LNCaP clone FGC (cell line): ENCODE measurements around the gene SLBP.

Source experiments
- DNase-seq: peaks from one replicate; pipeline ENCODE4 v3.0.0-alpha.2; 2011; ENCODE audit warnings: low read depth
- H3K4me3 ChIP-seq: 2 replicates; pipeline ENCODE4 v1.5.1; 2011; ENCODE audit warnings: mild to moderate bottlenecking, low read depth, low read length, control low read depth
- TF ChIP-seq, protein P1 (sequence below): IDR thresholded peaks from 2 replicates; pipeline ENCODE4 v1.5.1; 2012; ENCODE audit warnings: mild to moderate bottlenecking; ENCODE audit not compliant: control insufficient read depth, insufficient read depth; ENCODE audit errors: extremely low read depth

SLBP gene

DNA sequence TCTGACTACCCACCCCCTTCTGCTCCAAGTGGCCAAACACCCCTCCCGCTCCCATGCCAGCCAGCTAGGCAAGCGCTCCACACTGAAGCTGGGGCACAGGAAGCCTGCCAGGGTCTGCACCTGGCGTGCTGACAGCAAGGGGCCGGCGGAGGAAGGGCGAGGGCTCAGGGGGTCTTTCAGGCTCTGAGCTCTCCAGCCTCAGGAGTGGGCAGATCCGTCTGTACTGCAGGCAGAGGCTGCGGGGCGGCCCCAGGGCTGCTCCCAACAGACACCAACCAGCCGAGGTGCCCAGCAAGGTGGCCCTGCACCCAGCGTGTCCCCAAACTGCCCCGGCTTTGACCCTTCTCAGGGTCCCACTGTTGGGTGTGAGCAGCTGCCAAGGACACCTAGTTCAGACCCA is 42.8 kb downstream of the SLBP start:
- no peak overlapping the region for H3K4me3 ChIP-seq
- TF ChIP-seq, protein P1, sequence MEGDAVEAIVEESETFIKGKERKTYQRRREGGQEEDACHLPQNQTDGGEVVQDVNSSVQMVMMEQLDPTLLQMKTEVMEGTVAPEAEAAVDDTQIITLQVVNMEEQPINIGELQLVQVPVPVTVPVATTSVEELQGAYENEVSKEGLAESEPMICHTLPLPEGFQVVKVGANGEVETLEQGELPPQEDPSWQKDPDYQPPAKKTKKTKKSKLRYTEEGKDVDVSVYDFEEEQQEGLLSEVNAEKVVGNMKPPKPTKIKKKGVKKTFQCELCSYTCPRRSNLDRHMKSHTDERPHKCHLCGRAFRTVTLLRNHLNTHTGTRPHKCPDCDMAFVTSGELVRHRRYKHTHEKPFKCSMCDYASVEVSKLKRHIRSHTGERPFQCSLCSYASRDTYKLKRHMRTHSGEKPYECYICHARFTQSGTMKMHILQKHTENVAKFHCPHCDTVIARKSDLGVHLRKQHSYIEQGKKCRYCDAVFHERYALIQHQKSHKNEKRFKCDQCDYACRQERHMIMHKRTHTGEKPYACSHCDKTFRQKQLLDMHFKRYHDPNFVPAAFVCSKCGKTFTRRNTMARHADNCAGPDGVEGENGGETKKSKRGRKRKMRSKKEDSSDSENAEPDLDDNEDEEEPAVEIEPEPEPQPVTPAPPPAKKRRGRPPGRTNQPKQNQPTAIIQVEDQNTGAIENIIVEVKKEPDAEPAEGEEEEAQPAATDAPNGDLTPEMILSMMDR, result no peak
- no peak for DNase-seq

DNA sequence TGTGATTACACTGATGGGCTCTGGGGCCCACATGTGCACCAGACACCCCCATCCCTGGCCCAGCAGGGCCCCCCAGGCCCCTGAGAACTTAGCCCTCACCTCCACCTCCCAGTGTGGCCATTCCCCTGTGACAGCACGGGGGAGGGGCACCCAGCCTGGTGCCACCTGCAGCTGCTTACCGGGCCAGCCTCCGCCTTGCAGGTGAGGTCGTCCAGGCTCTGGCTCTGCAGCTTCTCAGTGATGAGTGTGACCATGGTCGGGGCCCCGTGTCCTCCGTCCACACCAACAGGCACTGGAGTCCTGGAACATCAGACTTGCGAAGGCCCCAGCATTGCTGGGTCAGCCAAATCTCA is 43.7 kb downstream of the SLBP start:
- no peak overlapping the region for H3K4me3 ChIP-seq
- TF ChIP-seq, protein P1, result no peak
- no peak for DNase-seq

DNA sequence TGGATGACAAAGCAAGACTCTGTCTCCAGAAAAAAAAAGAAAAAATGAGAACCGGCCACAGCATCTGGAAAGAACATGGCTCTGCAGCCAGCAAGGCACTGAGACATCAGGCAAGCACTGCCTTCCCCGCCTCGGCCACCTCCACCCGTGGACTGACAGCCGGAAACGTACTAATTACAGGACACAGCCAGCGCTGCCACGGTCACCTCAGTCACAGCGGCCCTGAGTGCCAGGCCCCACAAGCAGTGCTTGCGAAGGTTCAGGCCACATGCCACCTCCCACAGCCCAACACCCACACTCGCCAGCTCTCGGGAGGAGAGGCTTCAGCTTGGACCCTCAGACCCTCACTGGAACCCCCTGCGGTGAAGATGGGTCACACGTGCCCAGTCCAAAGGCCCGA is 44.8 kb downstream of the SLBP start:
- no peak overlapping the region for H3K4me3 ChIP-seq
- no peak for DNase-seq
- TF ChIP-seq, protein P1, result no peak

- H3K4me3 ChIP-seq, result no peak overlapping the region
- TF ChIP-seq, protein P1, result no peak
Observed at GRCh38 chr4:1666391-1666790, 45.7 kb downstream of the SLBP start.

GRCh38 chr4:1664141-1664540 is 48.0 kb downstream of the SLBP start:
- no peak overlapping the region for H3K4me3 ChIP-seq
- TF ChIP-seq, protein P1, result no peak
- no peak for DNase-seq

More at GRCh38 chr4:1666391-1666790, 45.7 kb downstream of the SLBP start:
- no peak for DNase-seq

DNA sequence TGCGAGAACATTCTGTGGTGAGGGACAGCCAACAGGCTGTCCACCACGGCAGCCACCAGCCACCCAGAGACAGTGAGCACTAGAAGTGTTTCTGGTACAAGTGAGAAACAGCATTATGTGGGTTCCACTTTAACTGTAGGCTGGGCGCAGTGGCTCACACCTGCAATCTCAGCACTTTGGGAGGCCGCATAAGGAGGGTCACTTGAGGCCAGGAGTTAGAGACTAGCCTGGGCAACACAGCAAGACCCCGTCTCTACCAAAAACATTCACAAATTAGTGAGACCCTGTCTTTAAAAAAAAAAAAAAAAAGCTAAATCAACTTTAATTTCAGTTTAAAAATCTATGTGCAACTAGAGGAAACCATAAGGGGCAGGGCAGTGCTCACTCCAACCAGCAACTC is 48.6 kb downstream of the SLBP start:
- no peak for DNase-seq
- TF ChIP-seq, protein P1, result no peak
- no peak overlapping the region for H3K4me3 ChIP-seq

- no peak overlapping the region for H3K4me3 ChIP-seq
- no peak for DNase-seq
- TF ChIP-seq, protein P1, result no peak
Observed at GRCh38 chr4:1661695-1662094, 50.4 kb downstream of the SLBP start.
